Stimulated activated CD4-positive, alpha-beta T cell treated with anti-CD3 and anti-CD28 coated beads, Interleukin-1b, Interleukin-23, amount 100 ng/mL, for 24 hours (primary cell): ENCODE data around the gene CXCL11.
A peak's percentile ranks its signal among the peaks of the same experiment; 100 is the strongest.
"Not testable (repeated sequence)": the region's sequence is repeated elsewhere in the genome, so short reads cannot be mapped to it uniquely, and the experiment has no call there.

Experiments
- DNase-seq, 4 experiments: peaks; one replicate each; pipeline ENCODE4 v3.0.0-alpha.2; 2020; ENCODE audit warnings: low read depth in 4 of 4, low spot score in 1 of 4

CXCL11 gene

DNA sequence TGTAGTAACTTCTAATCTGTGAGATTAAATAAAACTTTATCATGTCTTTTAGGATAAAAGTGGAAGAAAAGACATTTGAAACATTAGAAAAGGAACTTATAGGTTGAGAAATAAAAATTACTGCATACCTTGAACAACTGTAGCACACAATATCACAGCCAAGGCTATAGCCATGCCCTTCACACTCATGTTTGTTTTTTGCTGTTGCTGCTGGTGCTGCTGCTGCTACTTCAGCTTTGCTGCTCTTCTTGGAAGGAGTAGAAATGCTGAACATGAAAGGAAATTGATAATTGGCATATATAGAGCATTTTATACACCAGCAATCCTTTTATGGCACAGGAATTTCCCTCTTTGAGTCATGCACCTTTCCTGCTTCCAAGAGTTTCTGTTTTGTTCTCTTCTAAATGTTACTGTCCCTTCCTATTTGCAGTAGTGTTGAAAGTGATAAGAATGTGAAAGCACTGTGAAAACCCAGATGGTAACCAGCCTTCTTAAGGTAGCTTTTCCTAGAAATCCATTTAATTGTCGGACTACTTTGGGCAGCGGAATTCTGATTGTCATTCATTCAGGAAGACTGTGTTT lies at the start of gene CXCL11:
CXCL11 (minus strand) TSS at position 272 of the 582 bp plus-strand sequence; CDS start at position 189, 83 bp downstream.
- DNase-seq: no peak

DNA sequence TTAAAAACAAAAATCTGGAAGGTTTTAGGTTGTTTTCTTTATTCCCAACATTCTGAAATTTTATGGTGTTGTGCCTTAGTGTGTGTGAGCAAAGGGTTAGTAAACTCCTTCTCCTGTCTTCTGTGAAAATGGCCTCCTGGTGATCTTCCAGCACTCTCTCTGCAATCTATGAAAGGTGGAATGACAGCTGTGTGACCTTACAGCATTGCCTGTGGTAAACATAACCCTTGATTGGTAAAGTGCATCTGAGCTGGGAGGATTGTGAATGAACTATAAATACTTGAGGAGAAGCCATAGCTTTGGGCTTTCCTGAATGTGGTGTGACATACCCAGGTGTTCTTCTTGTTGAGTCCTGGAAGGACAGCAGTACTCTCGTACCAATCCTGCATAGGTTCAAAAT lies 48.7 kb upstream of the CXCL11 start:
- no peak for DNase-seq

- no peak for DNase-seq
These were observed 47.6 kb upstream of the CXCL11 start for GRCh38 chr4:76083386-76083988.

DNA sequence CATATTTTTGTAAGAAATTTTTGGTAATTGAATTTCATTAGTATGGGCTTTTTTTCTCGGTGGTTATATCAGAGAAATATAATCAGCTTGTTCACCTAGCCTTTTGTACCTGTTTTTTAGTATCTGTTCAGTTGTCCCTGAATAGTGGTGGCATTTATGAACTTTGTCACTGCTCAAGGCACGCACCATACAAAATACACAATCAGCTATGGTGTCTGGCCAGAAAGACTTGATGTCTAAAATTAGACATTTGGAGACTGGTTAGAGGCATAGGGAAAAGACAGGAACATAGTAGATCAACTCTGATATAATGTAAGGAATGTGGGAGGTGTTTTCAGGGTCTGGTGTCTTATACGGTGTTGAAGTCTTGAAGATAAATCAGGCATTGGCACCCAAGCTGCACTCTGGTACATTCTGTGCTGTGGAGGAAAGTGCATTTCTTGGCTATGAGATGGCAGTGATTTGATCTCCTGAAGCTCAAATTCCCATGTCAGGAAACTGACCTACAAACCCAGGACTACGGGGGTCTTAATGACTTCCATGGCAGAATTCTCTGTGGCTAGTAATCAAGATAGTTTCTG lies 42.3 kb upstream of the CXCL11 start:
- no peak for DNase-seq

DNA sequence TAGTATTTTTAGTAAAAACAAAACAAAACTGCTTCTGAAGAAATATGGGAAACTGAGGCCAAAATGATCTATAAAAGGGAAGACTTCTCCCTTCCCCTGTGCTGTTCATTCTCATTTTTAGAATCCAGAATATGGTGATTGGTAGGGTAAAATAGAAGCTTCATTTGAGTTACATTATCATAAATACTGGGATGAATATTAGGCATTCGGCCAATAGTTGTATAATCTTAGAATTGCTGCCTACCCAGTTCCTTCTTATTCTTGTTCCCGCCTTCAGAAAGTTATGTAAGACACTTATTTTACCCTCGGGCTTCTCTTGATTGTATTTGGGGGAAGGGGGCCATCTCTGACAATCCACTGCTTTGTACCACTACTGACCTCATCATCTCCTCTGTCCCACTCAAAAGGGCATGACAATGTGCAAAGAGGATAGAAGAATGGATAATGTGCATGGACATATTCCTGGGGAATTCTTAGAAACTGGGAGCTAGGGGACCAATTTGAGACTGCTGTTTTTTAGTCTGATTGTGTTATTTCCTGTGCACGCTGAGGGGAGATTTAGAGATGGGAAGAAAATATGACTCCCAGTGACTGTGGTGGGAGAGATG lies 39.2 kb upstream of the CXCL11 start:
- no peak for DNase-seq

GRCh38 chr4:76074468-76074867 lies 38.6 kb upstream of the CXCL11 start, which contains the start of gene ART3:
ART3 (plus strand) TSS chr4:76074709; CDS start chr4:76075890, 1,181 bp downstream.
- no peak for DNase-seq

DNA sequence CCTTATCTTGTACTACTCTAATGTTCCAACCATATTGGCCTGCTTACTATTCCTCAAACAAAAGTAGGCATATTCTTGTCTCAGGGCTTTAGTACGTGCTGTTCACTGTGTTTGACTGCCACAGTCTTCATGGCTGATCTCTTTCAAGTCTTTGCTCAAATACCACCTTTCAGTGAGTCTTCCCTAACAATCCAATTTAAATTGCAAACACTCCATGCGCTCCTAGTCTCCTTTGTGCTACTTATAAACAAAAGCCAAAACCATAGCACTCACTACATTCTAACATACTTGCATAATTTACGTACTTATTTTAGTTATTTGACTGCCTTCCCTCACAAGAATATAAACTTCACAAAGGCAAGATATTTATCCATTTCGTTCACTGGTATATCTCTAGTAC lies 36.9 kb upstream of the CXCL11 start:
- no peak for DNase-seq

- DNase-seq: peak; percentile 49 to 60 (median 53)
These were observed 31.9 kb upstream of the CXCL11 start for GRCh38 chr4:76067652-76068286.

- DNase-seq: no peak
These were observed 30.7 kb upstream of the CXCL11 start for GRCh38 chr4:76066546-76066945.

- DNase-seq: no peak
These were observed 26.1 kb upstream of the CXCL11 start for GRCh38 chr4:76061982-76062381.

DNA sequence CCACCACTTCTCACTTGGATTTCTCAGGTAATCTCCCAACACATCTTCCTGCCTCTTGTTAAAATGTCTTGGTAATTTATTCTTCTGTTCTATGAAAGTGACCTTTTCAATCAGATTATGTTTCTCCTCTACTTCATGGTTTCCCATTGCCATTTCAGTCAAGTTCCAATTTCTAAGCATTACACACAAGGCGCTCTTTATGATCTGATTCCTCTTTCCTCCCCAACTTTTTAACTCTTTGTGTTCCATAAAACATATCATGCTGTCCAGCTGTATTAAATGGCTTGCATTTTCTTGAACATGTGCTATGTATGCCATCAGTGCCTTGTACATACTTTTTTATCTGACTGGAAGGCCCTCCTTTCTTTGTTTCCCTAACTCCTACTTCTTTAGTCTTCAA lies 25.6 kb upstream of the CXCL11 start:
- no peak for DNase-seq

DNA sequence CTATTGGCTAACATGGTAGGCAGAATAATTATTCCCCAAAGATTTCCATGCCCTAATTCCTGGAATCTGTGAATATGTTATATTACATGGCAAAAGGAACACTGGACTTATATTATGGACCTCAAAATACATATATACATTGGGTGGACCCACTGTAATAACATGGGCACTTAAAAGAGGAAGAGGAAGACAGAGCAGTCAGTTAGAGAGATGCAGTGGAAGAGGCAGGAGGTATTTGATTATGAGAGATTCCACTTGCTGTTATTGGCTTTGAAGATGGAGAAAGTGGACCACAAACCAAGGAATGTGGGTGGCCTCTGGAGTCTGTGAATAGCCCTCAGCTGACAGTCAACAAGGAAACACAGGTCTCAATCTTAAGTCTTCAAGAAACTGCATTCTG lies 24.6 kb upstream of the CXCL11 start:
- DNase-seq: no peak

DNA sequence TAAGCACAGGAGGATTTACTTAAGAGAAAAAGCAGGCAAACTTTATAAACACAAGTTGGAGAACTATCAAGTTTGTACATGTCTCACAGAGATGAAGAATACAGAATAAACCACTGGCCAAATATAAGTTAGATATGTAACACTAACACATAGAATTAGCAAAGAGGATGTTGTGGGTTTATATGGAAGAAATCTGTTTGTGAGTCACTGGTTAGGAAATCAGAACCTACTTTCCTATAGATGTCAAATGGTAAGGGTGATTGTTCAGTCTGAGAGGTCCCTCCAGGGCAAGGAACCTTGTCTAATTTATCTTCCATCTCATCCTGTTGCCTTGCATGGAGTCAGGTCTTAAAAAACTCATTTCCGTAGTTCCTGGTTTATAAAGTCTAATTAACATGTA lies 23.9 kb upstream of the CXCL11 start:
- no peak for DNase-seq

DNA sequence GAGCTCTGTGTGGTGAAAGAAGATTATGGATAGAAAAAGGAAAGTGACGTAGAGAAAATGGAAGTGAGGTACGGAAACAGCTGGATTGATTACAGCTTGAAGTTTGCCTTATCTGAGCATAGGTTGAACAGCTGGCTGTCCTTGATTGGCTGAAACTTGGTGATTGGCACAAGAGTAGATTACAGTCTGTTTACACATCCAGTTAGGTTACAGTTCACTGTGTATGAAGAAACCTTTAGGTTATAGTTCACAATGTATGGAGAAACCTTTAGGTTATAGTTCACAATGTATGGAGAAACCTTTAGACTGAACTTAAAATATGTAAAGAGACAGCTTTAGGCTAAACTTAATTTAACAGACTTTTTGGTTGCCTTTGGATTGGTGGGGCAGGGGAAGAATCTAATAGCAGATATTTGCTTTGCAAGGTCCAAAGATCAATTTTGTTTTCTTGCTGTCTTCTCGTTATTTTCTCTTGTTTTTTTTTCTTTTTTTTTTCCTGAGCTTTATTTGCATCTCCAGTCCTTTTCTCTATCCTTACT lies 23.1 kb upstream of the CXCL11 start:
- DNase-seq: no peak

GRCh38 chr4:76058302-76058701 lies 22.4 kb upstream of the CXCL11 start:
- DNase-seq: no peak

GRCh38 chr4:76055421-76055820 lies 19.6 kb upstream of the CXCL11 start:
- no peak for DNase-seq

- DNase-seq: peak in 1 of 4 experiments; percentile 8
These were observed 19.1 kb upstream of the CXCL11 start for GRCh38 chr4:76055016-76055415.

- no peak for DNase-seq
These were observed 17.9 kb upstream of the CXCL11 start for GRCh38 chr4:76053730-76054129.

- DNase-seq: not testable (repeated sequence)
These were observed 14.7 kb upstream of the CXCL11 start for GRCh38 chr4:76050560-76051050.

GRCh38 chr4:76049860-76050416 lies 14.1 kb upstream of the CXCL11 start:
- DNase-seq: not testable (repeated sequence)

DNA sequence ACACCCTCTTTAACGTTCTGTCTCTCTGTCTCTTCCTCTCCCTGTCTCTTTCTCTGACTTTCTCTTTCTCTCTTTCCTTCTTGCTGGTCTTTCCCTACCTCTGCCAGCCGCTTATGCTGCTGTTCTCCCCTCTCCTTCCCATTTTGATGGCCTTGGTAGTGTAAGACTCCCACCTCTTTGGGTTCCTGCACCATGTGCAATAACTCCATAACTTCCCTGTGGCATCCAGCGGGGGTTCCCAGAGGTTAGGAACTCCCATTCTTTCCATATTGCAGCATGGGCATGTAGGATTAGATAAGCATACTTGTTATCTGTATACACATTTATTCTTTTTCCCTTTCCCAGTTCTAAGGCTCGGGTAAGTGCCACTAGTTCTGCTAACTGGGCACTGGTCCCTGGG lies 8.8 kb upstream of the CXCL11 start:
- not testable (repeated sequence) for DNase-seq
